ENCODE data around the gene ZNF827.

DNA sequence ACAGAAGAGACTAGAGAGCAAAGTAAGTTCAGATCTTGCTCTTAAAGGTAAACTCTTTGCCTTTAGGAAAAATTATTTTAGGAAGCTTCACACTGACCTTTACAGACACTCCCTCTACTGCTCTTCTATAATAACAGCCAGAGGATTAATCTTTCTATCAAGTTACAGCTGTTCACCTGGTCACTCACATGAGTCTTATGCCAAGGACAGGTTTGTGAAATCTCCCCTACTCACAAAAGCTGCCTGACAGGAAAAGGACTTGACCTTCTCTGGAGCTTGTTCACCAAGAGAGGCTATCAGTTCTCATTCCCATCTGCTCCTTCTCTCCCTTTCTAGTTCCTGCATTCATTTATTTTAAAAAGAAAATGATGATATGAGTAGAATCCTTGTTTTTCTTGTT is 141.3 kb downstream of the ZNF827 start:
- TF ChIP-seq, protein P1, sequence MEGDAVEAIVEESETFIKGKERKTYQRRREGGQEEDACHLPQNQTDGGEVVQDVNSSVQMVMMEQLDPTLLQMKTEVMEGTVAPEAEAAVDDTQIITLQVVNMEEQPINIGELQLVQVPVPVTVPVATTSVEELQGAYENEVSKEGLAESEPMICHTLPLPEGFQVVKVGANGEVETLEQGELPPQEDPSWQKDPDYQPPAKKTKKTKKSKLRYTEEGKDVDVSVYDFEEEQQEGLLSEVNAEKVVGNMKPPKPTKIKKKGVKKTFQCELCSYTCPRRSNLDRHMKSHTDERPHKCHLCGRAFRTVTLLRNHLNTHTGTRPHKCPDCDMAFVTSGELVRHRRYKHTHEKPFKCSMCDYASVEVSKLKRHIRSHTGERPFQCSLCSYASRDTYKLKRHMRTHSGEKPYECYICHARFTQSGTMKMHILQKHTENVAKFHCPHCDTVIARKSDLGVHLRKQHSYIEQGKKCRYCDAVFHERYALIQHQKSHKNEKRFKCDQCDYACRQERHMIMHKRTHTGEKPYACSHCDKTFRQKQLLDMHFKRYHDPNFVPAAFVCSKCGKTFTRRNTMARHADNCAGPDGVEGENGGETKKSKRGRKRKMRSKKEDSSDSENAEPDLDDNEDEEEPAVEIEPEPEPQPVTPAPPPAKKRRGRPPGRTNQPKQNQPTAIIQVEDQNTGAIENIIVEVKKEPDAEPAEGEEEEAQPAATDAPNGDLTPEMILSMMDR (IDR thresholded peaks at IDR 0.05) = no peak
- TF ChIP-seq POLR2AphosphoS5 (IDR thresholded peaks at IDR 0.05; ENCODE audit: low read depth, low read length) (no peak), TCF7L2 (IDR thresholded peaks at IDR 0.05; ENCODE audit: low read depth, low read length) (no peak), SIN3A (IDR thresholded peaks at IDR 0.05; ENCODE audit: borderline replicate concordance, insufficient read depth, low read depth, low read length) (no peak)
- TF ChIP-seq, protein P2, sequence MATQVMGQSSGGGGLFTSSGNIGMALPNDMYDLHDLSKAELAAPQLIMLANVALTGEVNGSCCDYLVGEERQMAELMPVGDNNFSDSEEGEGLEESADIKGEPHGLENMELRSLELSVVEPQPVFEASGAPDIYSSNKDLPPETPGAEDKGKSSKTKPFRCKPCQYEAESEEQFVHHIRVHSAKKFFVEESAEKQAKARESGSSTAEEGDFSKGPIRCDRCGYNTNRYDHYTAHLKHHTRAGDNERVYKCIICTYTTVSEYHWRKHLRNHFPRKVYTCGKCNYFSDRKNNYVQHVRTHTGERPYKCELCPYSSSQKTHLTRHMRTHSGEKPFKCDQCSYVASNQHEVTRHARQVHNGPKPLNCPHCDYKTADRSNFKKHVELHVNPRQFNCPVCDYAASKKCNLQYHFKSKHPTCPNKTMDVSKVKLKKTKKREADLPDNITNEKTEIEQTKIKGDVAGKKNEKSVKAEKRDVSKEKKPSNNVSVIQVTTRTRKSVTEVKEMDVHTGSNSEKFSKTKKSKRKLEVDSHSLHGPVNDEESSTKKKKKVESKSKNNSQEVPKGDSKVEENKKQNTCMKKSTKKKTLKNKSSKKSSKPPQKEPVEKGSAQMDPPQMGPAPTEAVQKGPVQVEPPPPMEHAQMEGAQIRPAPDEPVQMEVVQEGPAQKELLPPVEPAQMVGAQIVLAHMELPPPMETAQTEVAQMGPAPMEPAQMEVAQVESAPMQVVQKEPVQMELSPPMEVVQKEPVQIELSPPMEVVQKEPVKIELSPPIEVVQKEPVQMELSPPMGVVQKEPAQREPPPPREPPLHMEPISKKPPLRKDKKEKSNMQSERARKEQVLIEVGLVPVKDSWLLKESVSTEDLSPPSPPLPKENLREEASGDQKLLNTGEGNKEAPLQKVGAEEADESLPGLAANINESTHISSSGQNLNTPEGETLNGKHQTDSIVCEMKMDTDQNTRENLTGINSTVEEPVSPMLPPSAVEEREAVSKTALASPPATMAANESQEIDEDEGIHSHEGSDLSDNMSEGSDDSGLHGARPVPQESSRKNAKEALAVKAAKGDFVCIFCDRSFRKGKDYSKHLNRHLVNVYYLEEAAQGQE (IDR thresholded peaks at IDR 0.05; ENCODE audit: insufficient read depth in 1 of 2, low read depth in 2 of 2, low read length in 1 of 2) = no peak
